ENCODE results near the gene MMP28.

MMP28 gene

DNA sequence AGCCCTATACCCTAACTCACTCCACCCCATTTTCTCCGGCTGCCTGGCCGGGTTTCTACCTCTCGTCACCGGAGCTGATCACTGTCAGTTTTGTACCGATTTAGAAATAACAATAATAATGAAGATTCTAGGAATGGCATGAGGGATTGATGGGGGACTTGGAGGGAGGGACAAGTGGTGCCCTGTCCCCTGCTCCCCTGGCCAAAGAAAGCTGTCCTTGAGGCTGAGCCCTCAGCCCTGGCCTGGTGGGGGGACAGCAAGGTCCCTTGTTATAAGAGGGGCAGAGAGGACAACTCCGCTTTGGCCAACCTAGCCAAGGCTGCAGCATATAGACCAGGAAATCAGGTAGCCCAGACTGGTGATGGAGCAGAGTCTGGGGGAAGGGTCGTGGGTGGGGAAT, 52.9 kb downstream of the MMP28 start:
- no peak for DNase-seq

GRCh38 chr17:35740997-35741931, 54.2 kb downstream of the MMP28 start:
- DNase-seq: peak in 3 of 6 experiments; percentile 10 to 26 (median 10)

DNA sequence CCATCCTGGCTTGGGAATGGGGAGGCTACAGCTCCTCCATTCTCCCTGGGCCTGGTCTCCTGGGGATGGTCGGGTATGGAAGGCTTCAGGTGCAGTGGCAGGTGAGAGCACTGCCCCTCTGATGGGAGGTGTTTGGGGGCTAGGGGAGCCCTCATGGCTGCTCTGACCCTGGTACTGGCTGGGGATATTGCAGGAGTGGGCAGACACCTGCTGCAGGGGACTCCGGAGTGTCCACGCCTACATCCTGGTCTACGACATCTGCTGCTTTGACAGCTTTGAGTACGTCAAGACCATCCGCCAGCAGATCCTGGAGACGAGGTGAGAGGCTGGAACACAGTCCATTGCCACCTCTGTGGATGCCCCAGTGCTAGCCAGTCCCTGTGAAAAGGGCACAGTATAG, 55.2 kb downstream of the MMP28 start:
- DNase-seq: no peak

GRCh38 chr17:35738519-35739133, 56.8 kb downstream of the MMP28 start:
- no peak for DNase-seq

- no peak for DNase-seq
Measured at GRCh38 chr17:35736236-35736635, 59.2 kb downstream of the MMP28 start.

GRCh38 chr17:35735036-35735805, 60.2 kb downstream of the MMP28 start:
- DNase-seq: no peak

GRCh38 chr17:35734396-35734795, 61.0 kb downstream of the MMP28 start:
- no peak for DNase-seq

DNA sequence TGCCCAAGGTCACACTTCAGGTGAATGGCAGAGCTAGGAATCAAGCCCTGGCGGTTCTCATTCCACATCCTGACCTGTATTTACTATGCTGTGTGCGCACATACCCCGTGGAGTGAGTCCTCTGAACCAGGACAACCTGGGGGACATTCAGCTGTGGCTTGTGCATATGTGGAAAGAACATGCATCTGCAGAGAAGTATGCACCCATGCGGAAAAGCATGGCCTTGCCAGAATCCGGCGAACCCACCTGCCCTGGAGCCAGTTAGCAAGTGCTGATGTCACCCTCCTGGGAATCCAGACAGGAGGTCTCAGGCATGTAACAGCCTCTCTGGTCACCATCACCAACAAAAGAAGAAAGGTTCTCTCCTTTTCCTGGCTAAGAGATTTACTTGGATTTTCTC, 62.1 kb downstream of the MMP28 start:
- DNase-seq: no peak

DNA sequence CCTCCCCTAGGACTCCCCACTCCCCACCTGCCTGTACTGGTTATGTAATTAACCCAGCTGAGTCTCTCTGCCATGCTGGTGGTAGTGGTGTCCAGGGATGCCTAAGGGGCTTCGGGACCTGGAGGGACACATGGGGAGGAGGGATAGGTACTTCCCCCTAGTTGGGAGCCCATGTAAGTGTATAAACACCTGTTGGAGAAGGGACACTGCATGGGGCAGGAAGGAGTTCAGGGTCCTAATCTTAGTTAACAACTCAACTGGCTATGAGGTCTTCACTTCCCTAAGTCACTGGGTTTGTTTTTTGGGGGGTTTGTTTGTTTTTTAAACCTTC, 62.7 kb downstream of the MMP28 start:
- no peak for DNase-seq

DNA sequence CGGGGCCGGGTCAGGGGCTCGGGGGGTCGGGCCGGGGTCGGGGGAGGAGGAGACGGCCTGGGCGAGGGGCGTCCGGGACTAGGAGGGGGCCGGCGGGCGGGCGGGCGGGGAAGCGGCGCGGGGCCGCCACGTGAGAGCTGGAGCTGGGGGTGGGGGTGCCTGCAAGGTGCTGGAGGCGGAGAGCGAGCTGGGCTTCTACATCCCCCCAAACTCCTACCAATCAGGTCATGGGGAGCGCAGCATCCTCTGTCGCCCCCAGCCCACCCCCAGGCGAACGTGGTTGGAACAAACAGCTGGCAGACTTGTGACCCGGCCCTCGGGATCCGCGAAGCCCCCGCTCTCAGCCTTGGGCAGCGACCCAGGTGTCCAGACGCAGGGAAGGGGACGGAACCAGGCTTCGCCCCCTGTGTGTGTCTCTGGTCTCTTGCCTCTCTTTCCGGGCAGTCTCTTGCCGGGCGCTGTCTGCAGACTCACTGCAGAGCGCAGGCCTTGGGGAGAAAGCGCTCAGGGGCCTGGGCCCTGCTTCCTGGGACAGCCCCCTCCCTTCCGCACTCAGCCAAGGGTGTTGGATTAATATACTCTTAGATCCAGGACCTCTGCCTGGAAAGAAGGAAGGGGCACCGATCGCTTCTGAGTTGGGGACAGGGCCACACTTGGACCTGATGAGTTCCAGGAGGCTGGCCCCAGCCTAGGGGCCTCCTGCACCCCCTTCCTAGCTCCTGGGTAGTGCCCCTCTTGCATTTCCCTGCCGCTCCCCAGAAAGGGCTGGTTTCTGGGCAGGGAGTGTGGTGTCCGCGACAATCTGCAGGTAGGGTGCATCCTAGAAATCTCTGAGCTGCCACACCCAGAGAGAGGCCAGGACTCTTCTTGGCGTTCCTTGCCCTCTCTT, 63.3 kb downstream of the MMP28 start:
- no peak for DNase-seq

- peak; percentile 16 to 45 (median 30) for DNase-seq
Measured at GRCh38 chr17:35731239-35731916, 64.1 kb downstream of the MMP28 start, which contains the start of gene RASL10B. TSS of gene RASL10B (plus strand) at chr17:35731639. CDS start at chr17:35735185, 3,546 bp downstream.

DNA sequence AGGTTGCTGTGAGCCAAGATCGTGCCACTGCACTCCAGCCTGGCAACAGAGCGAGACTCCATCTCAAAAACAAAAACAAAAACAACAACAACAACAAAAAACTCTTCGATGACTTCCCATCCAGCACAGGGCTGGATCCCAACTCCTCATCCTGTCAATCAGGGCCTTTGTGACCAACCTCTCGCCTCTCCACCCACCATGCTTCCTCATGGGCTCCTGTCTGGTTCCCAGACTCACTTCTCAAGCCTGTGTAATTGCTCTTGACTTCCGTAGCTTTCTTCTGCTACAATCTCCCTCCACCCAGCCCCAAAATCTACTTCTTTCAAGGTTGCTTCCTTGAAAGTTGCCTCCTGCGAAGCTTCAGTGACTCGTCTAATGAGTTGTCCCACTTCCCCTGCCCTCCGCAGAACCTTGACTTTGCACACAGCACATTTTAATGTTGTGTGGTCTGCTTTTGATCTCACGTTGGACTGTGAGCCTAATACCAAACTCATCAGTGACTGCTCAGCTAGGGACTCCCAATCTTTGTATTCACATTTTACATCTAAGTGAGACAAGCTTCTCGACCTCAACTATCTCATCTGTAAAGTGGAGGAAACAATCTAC, 64.9 kb downstream of the MMP28 start:
- DNase-seq: no peak

- DNase-seq: no peak
Measured at GRCh38 chr17:35729405-35729833, 66.0 kb downstream of the MMP28 start.

GRCh38 chr17:35728551-35728950, 66.9 kb downstream of the MMP28 start:
- no peak for DNase-seq

- DNase-seq: no peak
Measured at GRCh38 chr17:35727635-35728034, 67.8 kb downstream of the MMP28 start.

DNA sequence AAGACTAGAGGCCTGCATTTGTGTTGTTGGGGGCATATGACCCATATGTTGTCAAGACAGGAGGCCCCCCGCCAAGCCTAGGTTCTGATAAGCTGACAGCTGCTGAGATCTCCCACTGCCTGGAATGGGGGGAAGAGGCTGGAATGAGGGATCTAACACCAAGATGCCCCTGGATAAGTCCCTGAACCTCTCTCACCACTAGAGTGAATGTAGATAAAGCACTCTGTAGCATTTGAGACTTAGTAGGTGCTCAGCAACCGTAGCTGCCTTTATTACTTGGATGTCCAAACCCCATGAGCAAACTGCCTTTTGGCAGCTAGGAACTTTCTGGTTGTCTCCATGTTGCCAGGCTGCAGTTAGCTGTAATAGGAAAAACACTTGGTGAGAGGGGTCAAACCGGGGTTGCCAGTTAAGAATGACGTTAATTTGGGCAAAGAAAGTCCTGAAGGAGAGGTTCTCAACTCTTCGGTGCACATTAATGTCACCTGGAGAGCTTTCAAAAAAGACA, 68.4 kb downstream of the MMP28 start:
- DNase-seq: no peak

DNA sequence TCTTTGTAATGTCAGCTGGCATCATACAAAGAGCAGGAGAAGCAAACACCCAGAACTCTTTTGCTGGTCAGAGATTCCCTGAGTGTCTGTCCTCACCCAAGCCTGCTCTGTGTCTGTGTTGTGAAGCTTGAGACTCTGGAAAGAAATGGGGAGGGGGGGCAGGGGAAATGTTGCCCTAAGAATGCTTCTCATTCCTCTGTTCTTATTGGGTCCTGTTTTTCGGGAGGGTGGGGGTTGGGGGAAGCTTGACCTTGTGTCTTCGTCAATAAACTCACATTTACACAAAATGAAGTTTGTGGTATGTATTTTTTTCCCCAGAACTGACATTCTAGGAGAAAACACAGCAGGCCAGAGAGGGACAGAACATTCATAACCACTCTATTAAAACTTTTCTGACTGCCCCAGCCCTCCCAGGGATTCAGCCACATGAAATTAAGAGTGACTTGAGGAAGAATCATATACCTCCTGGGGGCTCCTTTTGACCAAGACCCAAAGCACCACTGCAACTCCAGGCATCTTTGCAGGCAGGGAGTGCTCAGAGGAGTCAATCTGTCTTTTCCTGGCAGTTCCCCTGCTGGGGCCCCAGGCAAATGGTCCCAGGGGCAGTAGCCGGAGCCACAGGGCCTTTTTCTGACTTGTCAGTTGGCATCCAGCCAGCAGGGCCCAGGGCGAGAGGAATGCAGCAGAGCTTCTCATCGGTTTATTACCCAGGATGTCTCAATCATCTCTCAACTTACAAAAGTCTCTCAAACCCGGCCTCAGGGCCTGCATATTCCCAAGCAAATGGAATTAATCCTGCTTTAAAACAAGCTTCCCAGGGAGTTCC, 69.1 kb downstream of the MMP28 start:
- DNase-seq: no peak

GRCh38 chr17:35725802-35726126, 69.7 kb downstream of the MMP28 start:
- DNase-seq: no peak

- no peak for DNase-seq
Measured at GRCh38 chr17:35725058-35725457, 70.4 kb downstream of the MMP28 start.

- DNase-seq: no peak
Measured at GRCh38 chr17:35723735-35724134, 71.7 kb downstream of the MMP28 start.
